ENCODE data around the gene CYCS.
A peak's percentile ranks its signal among the peaks of the same experiment; 100 is the strongest.
"Not testable (repeated sequence)": the region's sequence is repeated elsewhere in the genome, so short reads cannot be mapped to it uniquely, and the experiment has no call there.

Gene CYCS

DNA sequence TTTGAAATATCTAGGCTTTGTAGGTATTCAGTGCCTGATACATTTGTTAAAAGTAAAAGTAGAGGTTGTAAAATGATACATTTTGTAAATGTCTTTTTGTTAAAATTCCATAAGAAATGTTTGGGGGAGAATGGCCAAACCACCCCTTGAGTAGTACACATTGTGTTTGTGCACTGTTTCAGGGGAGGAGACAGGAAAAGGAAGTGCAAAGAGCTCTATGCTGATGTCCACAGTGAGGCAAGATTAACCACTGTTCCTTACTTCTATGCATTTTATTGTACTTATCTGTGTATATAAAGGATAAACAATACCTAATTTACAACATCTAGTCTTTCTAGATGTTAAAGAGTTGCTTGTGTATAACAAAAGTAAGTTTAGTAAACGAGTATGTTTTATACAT lies 7.4 kb upstream of the CYCS start:
- no peak overlapping the region for H3K27ac Mint-ChIP-seq
- no peaks in the 10 kb centered on the region for H3K9me3 Mint-ChIP-seq
- peaks cover 14% of the 10 kb centered on the region for H3K4me1 Mint-ChIP-seq
- no peak overlapping the region for H3K4me3 Mint-ChIP-seq
- no peaks in the 10 kb centered on the region for H3K27me3 Mint-ChIP-seq
- no peaks in the 10 kb centered on the region for H3K36me3 Mint-ChIP-seq

DNA sequence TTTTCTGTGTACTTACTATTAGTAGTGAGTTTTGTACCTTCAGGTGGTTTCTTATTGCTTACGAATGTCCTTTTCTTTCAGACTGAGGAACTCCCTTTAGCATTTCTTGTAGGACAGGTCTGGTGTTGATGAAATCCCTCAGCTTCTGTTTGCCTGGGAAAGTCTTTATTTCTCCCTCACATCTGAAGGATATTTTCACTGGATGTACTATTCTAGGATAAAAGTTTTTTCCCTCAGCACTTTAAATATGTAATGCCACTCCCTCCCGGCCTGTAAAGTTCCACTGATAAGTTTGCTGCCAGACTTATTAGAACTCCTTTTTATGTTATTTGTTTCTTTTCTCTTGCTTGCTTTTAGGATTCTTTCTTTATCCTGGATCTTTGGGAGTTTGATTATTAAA lies 1.7 kb upstream of the CYCS start:
- H3K27me3 Mint-ChIP-seq, result no peaks in the 10 kb centered on the region
- peaks cover 23% of the 10 kb centered on the region for H3K36me3 Mint-ChIP-seq
- no peak overlapping the region for H3K27ac Mint-ChIP-seq
- peaks cover 24% of the 10 kb centered on the region for H3K4me1 Mint-ChIP-seq
- no peaks in the 10 kb centered on the region for H3K9me3 Mint-ChIP-seq
- H3K4me3 Mint-ChIP-seq, result peak overlapping the region; percentile 6

DNA sequence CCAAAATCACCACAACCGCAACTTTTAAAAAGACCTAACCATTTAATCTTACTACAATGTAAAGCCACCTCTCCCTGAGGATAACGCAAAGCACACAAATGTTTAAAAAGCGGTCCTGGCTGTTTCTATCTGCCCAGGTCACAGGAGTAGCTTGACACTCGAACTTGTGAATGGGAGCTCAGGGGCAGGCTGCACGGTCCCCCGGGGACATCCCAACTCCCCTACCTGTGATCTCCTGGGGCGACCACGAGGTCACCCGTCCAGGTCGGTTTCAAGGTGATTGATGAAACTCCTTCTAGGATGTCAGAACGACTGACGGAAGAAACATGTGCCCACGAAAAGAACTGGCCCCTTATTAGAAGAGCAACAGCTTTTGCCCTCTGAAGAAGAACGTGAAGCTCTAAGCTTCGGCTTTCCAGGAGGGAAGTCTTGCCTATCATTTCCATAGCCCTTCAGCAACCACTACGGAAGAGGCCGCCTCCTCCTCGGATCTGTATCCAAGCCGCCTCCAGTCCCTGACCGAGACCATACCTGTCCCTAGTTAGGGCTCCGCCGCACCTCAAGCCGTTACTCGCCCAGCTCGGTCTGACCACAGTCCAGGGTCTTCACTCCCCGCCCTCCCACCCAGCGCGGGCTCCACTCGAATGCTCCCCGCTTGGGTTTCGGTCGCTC lies 459 bp downstream of the CYCS start:
- H3K36me3 Mint-ChIP-seq, result peaks cover 29% of the 10 kb centered on the region
- peak overlapping the region; percentile 99 for H3K27ac Mint-ChIP-seq
- H3K4me1 Mint-ChIP-seq, result peaks cover 27% of the 10 kb centered on the region
- H3K9me3 Mint-ChIP-seq, result no peaks in the 10 kb centered on the region
- H3K27me3 Mint-ChIP-seq, result no peaks in the 10 kb centered on the region
- peak overlapping the region; percentile 97 for H3K4me3 Mint-ChIP-seq

DNA sequence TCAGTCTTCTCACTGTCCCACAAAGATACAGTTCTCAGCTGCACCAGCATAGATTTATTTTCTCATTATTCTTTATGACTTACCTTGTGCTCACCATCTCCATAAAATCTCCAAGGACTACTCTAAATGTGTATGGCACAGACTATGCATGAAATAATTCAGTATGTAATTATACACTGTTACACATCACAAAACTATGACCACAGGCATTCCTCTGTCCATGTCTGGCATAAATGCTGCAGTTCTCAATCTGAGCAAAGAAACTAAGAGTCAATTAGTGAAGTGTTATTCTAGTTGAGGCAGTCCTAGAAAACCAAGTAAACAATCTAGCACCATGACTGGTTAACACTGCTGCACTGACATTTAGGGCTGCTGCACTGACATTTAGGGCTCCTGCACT lies 2.7 kb downstream of the CYCS start:
- H3K27ac Mint-ChIP-seq, result peak overlapping the region; percentile 46
- no peaks in the 10 kb centered on the region for H3K27me3 Mint-ChIP-seq
- H3K4me3 Mint-ChIP-seq, result peak overlapping the region; percentile 97
- H3K4me1 Mint-ChIP-seq, result peaks cover 41% of the 10 kb centered on the region
- H3K36me3 Mint-ChIP-seq, result peaks cover 30% of the 10 kb centered on the region
- no peaks in the 10 kb centered on the region for H3K9me3 Mint-ChIP-seq

DNA sequence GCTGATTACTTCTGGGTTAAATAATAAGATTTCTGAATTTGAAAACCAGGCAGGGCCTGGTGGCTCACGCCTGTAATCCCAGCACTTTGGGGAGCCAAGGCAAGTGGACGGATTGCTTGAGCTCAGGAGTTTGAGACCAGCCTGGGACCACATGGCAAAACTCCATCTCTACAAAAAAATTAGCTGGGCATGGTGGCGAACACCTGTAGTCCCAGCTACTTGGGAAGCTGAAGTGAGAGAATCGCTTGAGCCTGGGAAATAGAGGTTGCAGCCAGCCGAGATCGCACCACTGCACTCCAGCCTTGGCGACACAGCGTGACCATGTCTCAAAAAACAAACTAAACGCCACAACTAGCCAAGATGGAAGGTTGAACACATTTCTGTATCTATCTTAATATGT lies 3.5 kb downstream of the CYCS start:
- peaks cover 48% of the 10 kb centered on the region for H3K4me1 Mint-ChIP-seq
- H3K27me3 Mint-ChIP-seq, result no peaks in the 10 kb centered on the region
- no peaks in the 10 kb centered on the region for H3K9me3 Mint-ChIP-seq
- no peak overlapping the region for H3K27ac Mint-ChIP-seq
- H3K4me3 Mint-ChIP-seq, result no peak overlapping the region
- peaks cover 30% of the 10 kb centered on the region for H3K36me3 Mint-ChIP-seq

DNA sequence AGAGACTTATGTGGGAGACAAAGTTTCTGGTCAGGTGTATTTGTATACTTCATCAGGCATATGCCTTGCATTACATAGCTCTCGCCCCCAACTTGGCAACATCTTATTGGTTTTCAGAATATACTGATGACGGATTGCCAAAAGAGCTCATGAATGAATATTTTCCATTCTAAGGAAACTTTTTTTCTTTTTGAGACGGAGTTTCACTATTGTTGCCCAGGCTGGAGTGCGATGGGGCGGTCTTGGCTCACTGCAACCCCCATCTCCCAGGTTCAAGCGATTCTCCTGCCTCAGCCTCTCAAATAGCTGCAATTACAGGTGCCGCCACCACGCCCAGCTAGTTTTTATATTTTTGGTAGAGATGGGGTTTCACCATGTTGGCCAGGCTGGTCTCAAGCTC lies 6.0 kb downstream of the CYCS start:
- Mint-ChIP-seq H3K4me1 (peaks cover 52% of the 10 kb centered on the region), H3K36me3 (peaks cover 22% of the 10 kb centered on the region), H3K27ac (no peak overlapping the region), H3K9me3 (no peaks in the 10 kb centered on the region), H3K4me3 (no peak overlapping the region), H3K27me3 (no peaks in the 10 kb centered on the region)

DNA sequence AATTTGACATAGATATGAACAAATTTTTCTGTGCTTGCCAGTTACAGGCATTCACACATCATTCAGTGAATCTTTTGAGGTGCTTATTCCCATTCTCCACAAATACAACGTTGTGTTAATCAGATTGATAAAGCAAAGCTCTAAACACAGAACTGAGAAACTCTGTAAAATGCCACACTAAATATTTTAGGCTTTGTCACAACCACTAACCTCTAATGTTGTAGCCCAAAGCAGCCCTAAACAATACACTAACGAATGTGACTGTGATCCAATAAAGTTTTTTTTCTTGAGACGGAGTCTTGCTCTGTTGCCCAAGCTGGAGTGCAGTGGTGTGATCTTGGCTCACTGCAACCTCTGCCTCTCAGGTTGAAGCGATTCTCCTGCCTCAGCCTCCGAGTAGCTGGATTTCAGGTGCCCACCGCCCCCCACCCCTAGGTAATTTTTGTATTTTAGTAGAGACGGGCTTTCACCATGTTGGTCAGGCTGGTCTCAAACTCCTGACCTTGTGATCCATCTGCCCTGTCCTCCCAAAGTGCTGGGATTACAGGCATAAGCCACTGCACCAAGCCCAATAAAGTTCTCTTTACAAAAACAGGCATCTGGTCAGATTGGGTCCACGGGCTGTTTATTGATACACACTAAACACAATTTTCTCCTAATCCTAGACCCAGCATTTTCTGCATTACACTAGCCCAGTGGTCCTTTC lies 6.9 kb downstream of the CYCS start:
- Mint-ChIP-seq H3K4me3 (no peak overlapping the region), H3K9me3 (no peaks in the 10 kb centered on the region), H3K27ac (peak overlapping the region; percentile 35), H3K36me3 (peaks cover 14% of the 10 kb centered on the region), H3K27me3 (no peaks in the 10 kb centered on the region), H3K4me1 (peaks cover 43% of the 10 kb centered on the region)

DNA sequence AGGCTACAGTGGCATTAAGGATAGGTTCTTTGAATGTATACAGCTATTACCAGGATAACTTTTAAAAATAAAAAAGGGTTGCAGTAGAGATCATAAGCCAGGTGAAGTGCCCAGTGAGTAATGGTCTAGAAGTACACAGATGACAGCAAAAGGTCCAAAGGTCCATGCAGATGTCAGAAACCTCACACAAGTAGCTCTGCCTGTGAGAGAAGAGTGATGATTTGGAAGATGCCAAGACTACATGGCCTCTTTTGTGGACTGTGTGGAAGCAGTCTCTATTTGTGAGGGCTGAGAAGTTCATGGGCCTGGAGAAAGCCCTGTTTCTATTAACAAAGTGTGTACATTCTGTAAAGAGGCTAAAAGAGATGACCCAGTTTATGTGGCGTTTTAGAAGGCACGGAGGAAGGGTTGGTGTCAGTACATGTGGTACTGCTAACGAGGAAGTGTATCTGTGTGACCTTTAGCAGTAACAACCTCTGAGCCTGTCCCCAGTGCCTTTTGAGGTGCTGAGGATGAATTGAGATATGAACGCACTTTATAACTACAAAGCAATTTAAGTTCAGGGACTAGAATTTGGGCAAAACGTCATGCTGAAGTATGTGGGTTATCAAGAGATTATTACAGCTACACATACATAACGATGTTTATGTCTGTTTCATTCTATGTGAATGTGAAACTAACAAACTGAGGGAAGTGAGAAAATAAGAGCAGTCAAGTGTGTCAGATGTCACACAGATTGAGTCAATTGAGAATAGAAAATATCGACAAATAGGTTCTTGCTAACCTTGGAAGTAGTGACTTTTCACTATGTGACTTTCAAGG lies 7.6 kb downstream of the CYCS start:
- no peaks in the 10 kb centered on the region for H3K27me3 Mint-ChIP-seq
- peaks cover 38% of the 10 kb centered on the region for H3K4me1 Mint-ChIP-seq
- H3K9me3 Mint-ChIP-seq, result no peaks in the 10 kb centered on the region
- peaks cover 14% of the 10 kb centered on the region for H3K36me3 Mint-ChIP-seq
- H3K27ac Mint-ChIP-seq, result peak overlapping the region; percentile 68
- no peak overlapping the region for H3K4me3 Mint-ChIP-seq

DNA sequence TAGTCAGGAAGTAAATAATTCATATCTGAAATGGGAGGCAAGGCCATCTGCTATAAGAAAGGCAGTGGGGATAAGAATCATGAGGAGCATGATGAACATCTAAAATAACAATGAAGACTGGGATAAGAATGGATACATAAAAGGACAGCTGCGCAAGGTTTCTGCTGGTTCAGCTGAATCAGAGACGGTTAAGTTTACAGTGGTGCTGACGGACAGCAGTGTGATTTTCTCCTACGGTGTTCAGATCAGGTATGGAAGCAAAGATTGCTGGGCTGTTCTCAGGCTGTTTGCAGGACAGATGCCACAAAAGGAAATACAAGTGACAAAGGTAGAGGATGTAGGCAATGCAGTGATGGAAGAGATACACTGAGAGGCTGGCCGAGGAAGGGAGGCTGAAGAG lies 8.4 kb downstream of the CYCS start:
- Mint-ChIP-seq H3K36me3 (peaks cover 8% of the 10 kb centered on the region), H3K27ac (peak overlapping the region; percentile 68), H3K27me3 (no peaks in the 10 kb centered on the region), H3K9me3 (no peaks in the 10 kb centered on the region), H3K4me3 (peak overlapping the region; percentile 17), H3K4me1 (peaks cover 30% of the 10 kb centered on the region)

DNA sequence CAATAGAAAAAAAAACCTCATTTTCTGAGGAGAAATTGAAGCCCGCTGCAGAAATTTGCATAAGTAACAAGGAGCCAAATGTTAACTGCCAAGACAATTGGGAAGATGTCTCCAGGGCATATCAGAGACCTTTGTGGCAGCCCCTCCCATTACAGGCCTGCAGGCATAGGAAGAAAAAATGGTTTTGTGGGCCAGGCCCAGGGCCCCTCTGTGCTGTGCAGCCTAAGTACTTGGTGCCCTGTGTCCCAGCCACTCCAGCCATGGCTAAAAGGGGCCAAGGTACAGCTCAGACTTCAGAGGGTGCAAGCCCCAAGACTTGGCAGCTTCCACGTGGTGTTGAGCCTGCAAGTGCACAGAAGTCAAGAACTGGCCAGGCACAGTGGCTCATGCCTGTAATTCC lies 14.5 kb downstream of the CYCS start:
- H3K27me3 Mint-ChIP-seq, H3K4me3 Mint-ChIP-seq, H3K9me3 Mint-ChIP-seq, H3K36me3 Mint-ChIP-seq, H3K4me1 Mint-ChIP-seq, H3K27ac Mint-ChIP-seq: not testable (repeated sequence)

DNA sequence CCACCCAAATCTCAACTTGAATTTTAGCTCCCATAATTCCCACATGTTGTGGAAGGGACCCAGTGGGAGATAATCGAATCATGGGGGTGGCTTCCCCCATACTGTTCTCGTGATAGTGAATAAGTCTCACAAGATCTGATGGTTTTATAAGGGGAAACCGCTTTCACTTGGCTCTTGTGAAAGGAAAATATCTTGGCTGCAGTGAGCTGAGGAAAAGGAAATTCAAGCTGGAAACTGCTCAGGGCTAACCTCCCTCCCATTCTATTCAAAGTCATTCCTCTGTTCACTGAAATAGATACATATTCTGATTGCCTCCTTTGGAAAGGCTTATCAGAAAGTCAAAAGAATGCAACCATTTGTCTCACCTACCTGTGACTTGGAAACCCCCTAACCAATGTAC lies 15.8 kb downstream of the CYCS start:
- no peaks in the 10 kb centered on the region for H3K4me1 Mint-ChIP-seq
- H3K27ac Mint-ChIP-seq, result no peak overlapping the region
- peaks cover 2% of the 10 kb centered on the region for H3K27me3 Mint-ChIP-seq
- H3K36me3 Mint-ChIP-seq, result peaks cover 2% of the 10 kb centered on the region
- no peak overlapping the region for H3K4me3 Mint-ChIP-seq
- no peaks in the 10 kb centered on the region for H3K9me3 Mint-ChIP-seq

DNA sequence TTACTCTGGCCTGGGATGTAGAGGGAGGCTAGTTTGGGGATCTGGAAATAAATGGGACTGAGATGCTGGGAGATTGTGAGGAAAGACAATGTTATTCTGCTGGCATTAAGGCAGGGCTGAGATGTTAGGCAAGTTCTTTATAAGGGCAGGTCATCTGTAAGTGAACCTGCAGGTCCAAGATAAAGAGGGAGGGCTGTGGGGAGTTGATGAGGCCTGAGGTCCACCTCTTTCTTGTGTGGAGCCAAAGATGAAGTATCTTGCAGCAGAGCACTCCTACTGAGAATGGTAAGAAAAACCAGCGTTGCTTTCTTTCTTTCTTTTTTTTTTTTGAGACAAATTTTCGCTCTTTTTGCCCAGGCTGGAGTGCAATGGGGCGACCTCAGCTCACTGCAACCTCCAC lies 19.1 kb downstream of the CYCS start:
- no peaks in the 10 kb centered on the region for H3K9me3 Mint-ChIP-seq
- peak overlapping the region; percentile 3 for H3K27ac Mint-ChIP-seq
- peaks cover 4% of the 10 kb centered on the region for H3K27me3 Mint-ChIP-seq
- H3K36me3 Mint-ChIP-seq, result no peaks in the 10 kb centered on the region
- no peaks in the 10 kb centered on the region for H3K4me1 Mint-ChIP-seq
- no peak overlapping the region for H3K4me3 Mint-ChIP-seq

DNA sequence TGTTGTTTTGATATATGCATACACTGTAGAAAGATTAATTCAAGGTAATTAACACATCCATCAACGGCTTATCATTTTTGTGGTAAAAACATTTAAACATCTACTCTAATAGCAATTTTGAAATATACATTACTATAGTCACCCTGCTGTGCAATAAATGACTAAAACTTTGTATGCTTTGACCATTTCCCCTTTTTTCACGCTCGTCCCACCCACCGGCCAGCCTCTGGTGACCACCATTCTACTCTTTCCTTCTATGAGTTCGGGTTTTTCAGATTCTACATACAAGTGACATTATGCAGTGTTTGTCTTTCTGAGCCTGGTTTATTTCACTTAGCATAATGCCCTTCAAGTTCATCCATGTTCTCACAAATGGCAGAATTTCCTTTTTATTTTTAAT lies 21.3 kb downstream of the CYCS start:
- H3K36me3 Mint-ChIP-seq, result no peaks in the 10 kb centered on the region
- no peaks in the 10 kb centered on the region for H3K9me3 Mint-ChIP-seq
- no peaks in the 10 kb centered on the region for H3K4me1 Mint-ChIP-seq
- no peak overlapping the region for H3K4me3 Mint-ChIP-seq
- no peak overlapping the region for H3K27ac Mint-ChIP-seq
- peaks cover 4% of the 10 kb centered on the region for H3K27me3 Mint-ChIP-seq

DNA sequence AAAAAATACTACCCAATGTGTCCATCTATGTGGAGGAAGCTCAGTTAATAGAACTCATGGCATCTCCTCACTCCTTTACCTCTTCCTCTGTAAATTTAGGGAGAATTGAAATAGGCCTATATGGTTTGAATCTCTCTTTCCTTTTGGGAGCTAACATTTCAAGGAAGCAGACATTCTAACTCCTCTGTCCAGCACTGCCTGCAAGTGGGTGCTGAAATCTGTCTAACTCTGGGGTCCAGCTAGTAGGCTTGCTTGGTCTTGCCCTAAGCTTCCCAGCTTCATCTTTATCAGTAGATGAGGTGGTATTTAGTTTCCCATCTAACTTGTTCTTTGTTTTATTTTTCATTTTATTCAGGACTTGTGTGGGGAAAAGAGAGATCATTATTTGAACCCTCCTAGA lies 23.2 kb downstream of the CYCS start:
- no peak overlapping the region for H3K27ac Mint-ChIP-seq
- H3K4me3 Mint-ChIP-seq, result no peak overlapping the region
- no peaks in the 10 kb centered on the region for H3K9me3 Mint-ChIP-seq
- no peaks in the 10 kb centered on the region for H3K4me1 Mint-ChIP-seq
- H3K27me3 Mint-ChIP-seq, result peaks cover 4% of the 10 kb centered on the region
- H3K36me3 Mint-ChIP-seq, result no peaks in the 10 kb centered on the region

DNA sequence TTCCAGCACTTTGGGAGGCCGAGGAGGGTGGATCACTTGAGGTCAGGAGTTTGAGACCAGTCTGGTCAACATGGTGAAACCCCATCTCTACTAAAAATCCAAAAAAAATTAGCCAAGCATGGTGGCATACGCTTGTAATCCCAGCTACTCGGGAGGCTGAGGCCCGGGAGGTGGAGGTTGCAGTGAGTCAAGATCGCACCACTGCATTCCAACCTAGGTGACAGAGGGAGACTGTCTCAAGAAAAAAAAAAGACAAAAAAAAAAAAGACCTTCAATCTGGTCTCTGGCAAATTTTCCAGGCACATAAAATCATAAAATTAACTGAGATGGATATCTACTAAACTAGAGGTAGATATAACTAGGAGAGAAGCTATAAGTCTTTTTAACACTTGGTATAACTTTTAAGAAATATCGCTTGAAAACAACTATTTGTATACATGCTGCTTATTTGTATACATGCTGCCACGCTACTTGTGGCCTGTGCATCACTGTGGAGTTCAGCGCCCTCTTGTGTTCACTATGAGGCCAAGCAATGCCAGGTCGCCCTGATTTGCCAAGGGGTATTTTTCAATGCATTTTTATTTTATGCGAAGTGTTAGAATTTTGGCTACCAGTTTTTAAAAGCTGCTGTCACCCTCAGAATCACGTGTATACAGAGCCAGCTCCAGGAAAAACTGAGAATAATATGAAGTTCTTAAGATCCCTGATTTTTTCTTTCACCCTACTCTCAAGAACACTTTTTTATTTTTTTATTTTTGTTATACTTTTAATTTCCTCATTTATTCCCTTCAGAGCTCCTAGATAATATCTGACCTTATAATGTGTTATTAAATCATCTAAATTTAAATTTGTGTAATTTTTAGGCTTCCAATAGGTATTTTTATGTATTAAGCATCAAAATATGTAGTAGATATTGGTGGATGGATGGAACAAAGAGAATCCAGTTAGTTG lies 26.7 kb downstream of the CYCS start:
- Mint-ChIP-seq H3K36me3 (no peaks in the 10 kb centered on the region), H3K4me3 (no peak overlapping the region), H3K27me3 (no peaks in the 10 kb centered on the region), H3K4me1 (peaks cover 10% of the 10 kb centered on the region), H3K9me3 (no peaks in the 10 kb centered on the region), H3K27ac (no peak overlapping the region)
